Activated T-helper 9 cell treated with anti-CD3 and anti-CD28 coated beads, Interleukin-2, amount 50 U/mL, for 16 hours (primary cell): ENCODE results near the gene ZNF678.

Experiments used
- DNase-seq: peaks from one replicate; pipeline ENCODE4 v3.0.0-alpha.2; 2020; ENCODE audit warnings: low read depth

The ZNF678 gene

DNA sequence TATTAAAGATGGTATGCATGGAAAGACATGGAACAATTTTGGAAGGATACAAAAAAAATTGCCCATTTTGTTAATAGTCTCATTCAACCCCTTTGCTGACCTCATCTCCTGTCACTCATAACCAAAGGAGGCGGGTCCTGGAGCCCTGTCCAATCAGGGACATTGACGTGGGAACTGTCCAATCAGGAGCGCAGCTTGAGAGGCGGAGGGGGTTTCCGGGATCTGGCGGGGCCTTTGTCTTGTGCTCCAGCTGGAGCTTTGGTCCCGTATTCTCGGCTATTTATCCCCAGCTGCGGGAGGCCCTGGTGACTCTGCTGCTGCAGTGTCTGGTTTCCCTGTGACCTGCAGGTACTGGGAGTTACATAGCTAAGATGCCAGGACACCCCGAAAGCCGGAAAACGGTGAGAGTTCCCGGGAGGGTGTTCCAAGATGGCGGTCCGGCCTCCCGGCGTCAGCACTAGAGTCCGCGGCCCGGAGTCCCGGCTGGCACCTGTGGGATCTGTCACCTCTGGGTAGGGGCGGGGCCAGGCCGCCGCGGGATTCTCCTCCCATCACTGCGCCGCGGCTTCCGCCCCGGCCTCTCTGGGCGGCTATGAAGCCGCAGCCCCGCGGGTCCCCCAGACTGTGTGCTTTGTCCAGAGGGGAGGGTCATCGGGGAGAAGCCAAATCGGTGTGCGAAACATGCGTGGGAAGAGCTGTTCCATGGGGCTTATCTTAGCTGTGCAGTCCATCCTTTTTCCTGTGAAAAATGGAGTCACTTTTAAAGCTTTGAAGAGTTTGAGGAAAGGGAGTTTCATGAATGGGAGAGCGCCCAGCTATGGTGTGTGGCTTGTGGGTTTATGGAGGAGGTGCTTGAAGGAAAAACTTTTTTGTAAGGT, at the start of gene ZNF678:
Gene ZNF678 (plus strand): TSS at position 233 of the 878 bp plus-strand sequence. CDS start 87,436 bp downstream, outside the sequence.
- peak; percentile 81 for DNase-seq

DNA sequence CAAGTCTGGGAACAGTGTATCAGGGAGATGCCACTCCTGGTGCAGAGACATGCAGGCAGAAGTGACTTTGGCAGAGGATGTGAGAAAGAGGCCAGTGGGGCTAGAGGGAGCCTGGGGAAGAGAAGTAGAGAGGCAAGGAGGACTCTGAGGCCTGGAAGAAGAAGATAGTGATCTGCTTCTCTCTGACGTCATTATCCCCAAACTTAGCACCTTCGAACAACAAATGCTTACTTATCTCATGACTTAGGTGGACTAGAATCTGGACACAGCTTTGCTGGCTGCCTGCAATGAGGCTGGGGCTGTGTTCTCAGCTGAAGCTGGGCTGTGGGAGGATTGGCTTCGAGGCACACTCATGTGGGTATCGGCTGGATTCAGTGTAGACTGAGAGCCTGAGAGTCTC, 44.5 kb upstream of the ZNF678 start:
- no peak for DNase-seq

DNA sequence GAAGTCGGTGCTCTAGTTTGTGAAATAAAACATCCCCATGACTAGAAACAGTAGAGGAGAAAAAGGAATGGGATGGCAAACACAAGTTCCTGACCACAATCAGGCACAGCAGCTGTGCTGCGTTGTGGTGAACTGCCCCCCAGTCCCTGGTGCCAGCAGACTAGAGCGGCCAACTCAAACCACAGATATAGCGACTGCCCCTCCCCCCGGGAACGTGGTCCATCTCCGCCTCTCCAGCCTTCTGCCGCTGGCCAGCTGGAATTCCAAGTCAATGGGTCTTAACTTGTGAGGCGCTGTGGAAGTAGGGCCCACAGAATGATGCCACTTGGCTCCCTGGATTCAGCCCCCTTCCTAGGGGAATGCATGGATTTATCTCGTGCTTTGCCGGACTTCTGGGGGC, 41.6 kb upstream of the ZNF678 start:
- DNase-seq, result no peak

DNA sequence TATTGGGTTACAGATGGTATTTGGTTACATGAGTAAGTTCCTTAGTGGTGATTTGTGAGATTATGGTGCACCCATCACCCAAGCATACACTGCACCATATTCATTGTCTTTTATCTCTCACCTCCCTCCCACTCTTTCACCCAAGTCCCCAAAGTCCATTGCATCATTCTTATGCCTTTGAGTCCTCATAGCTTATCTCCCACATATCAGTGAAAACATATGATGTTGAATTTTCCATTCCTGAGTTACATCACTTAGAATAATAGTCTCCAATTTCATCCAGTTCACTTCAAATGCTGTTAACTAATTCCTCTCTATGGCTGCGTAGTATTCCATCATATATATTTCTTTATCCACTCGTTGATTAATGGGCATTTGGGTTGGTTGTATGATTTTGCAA, 36.8 kb upstream of the ZNF678 start:
- no peak for DNase-seq

DNA sequence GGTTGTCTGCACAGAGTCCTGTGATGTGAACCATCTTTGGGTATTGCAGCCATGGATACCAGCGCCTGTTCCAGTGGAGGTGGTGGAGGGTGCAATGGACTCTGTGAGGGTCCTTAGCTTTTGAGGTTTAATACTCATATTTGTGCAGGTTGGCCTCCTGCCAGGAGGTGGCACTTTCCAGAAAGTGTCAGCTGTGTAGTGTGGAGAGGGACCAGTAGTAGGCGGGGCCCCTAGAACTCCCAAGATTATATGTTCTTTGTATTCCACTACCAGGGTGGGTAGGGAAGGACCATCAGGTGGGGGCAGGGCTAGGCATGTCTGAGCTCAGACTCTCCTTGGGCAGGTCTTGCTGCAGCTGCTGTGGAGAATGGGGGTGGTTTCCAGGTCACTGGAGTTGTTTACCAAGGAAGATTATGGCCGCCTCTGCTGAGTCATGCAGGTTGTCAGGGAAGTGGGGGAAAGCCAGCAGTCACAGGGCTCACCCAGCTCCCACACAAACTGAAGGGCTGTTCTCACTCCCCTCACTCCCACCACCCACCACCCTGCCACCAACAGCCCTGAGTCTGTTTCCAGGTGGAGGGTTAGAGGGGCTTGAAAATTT, 31.2 kb upstream of the ZNF678 start:
- no peak for DNase-seq

DNA sequence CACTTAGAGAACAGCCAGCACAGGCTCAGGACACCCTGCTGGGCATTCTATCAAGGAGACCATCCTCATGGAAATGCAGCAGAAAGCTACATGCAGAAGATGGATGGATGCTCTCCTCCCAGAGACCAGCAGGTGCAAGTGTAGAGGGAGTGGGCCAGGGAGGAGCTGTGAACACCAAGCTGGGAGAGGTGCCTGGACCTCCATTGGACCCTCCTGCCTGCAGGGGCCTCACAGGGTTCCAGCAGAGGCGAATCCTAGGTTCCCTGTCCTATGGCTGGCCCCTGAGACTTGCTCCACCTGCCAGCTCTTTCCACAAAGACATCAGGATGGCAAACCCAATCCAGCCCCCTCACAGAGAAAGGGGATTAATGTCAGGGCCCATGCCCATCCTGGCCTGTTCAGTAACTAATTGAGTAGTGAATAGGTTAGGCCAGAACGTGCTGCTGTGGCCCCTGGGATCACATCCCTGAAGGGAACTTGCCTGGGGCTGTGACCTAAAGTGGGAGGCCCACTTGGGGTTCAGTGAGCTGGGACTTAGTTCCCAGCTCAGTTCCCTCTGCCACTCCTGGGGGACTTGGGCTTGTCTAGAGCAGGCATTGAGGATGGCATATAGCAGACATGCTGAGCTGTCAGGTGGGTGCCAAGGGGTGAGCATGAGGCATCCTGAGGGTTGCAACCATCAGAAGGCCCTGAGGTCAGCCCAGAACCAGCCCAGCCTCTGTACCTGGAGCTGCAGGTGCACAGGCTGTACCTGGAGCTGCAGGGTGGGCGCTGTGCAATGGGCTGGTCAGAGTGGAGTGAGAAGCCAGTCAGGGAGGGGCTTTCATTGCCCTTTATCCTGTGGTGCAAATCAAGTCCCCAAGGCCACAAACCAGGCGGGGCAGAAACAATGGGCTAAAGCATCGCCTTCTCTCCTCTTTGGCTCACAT, 22.9 kb upstream of the ZNF678 start:
- no peak for DNase-seq

DNA sequence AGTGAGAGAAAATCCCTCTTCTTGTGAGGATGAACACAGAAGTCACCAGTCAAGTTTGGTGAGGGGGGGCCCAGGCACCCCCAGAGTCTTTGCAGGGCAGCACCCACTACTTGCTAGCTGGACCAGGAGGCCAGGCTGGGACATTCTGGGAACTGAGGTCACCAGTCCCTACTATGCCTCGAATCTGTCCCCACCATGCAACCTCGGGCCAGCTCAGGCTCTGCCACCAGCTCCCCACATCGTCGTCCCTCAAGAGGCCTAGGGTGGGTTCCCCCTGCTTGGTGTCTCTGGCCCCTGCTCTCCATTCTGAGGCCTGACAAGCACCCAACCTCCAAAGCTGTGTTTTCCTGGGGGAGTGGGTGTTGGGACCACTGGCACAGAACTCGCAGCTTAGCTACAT, 22.2 kb upstream of the ZNF678 start:
- no peak for DNase-seq

DNA sequence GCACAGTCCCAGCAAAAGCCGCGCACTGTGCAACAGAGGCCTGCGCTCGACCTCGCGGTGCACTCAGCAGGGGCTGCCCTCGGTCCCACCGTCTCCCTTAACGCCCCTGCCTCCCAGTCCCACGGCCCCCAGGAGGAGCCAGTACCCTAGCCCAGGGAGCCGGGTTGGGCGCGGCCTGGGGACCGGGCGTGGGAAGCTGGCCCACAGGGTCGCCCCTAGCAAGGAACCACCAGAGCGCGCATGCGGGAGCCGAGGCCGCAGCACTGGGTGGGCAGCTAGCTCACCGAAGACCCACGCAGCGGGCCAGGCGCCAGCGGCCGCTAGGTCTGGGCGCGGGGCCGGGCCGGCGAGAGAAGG, 21.6 kb upstream of the ZNF678 start:
- DNase-seq, result no peak

DNA sequence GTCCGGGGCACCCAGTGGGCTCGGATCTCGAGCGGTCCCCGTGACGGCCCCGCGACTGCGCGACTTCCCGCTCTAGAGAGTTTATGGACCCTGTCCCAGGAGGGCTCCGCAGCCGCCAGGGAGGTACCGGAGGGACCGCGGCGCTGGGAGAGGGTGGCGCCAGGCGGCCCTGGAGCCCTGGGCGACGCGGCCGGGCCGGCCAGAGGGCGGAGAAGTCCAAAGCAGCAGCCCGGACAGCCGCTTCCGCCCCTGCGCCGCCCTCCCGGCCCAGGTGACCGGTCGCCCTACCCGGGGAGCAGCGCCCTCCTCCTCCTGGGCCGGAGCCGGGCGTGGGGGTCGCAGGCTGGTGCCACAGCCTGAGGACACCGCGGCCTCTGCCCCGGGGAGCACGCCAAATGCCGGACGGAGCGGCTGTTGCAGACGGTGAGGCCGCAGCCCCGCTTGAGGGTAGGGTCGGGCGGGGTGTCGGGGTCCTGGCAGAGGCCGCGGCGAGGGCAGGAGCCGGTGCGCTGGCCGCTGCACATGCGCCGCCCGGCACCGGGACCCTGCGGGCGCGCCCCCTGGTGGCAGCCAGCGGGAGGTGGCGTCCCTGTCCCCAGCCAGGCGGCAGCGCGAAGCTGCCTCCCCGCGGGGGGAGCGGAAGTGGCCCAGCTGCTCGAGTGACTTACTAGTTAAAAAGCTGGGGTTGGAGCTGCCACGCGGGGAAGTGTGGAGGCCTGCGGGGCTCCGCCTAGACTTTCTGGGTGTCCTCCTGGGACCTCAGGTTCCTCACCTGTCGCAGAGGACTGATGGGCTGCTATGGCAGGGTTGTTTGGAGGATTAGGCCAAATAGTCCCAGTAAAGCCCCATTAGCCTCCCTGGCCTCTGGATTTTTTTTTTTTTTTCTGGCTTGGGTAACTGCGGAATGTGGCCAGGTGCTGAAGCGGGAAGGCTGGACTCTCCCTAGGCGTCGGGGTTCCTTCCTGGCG, 20.9 kb upstream of the ZNF678 start:
- DNase-seq, result peak; percentile 83

DNA sequence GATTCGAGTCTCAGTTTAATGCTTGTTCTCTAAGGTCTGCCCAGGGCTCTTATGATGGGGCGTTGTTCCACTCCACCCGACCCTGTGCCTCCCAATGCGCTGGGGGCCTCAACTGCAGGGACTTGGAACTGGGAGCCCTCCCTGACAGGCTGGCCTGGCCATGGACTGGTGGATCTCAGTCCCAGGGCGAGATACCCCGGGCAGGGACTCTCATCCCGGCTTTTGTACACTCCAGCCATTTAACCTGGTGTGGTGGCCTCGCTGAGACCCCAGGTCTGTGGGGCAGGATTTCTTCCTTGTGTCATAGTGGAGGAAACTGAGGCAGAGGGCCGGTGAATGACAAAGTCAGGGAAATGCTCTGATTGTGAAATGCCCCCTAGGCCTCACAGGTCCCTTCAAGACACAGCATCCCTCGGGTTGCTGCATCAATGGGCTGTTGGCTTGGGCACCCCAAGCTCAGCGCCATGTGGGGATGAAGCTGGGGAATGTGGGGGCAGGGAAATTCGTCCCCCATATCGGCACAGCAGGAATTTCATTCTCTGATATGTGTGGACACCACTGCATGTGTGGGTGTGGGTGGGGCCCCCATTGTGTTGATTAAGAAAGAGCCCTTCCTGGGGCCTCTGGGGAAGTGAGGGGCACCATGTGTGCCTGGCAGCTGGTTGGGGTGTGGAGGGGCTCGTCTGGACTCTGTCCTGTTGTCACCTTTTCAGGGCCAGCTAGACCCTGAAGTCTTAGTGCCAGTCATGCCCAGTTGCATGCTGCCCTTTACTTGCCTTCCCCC, 19.9 kb upstream of the ZNF678 start:
- no peak for DNase-seq

DNA sequence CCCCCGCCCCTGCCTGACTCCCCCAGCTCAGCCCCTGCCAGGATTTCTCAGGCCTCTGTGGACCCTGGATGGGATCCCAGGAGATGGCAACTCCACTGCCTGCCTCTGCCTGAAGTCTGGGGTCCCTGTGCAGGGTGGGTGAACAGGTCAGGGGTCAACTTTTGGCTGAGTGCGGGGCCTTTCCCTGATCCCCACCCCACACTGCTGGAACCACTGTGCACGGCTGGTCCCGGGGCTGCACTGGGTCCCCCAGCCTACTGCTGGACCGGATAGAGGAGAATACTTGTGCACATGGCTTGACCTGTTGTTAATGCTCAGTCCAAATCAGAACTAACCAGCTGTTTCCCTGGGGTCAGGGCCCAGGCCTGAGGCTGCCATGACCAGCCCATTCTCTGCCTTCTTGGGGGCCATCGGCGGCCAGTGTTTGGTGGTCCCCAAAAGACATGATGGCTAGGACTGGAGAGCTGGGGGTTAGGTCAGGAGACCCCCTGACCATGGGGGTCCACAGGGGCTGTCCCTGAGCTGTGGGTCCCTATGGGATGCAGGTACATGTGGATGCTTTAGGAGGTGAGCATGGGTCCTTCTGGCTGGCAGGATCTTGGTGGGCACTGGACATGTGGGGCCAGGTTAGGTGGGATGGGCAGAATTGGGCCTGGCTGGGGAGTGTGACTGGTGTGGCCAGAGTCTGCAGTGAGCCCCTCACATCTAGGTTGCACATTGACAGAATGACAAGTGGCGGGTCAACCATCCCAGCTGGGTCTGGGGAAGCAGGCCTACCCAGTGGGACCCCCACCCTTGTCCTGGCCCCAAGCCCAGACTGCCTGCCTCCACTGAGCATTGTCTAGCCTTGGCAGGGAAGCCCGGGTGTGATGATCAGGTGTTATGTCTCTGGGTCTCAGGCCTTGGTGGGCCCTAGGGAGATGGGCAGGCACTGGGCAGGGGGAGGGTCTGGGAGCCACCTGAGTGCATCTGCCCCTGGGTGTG, 19.0 kb upstream of the ZNF678 start:
- no peak for DNase-seq

DNA sequence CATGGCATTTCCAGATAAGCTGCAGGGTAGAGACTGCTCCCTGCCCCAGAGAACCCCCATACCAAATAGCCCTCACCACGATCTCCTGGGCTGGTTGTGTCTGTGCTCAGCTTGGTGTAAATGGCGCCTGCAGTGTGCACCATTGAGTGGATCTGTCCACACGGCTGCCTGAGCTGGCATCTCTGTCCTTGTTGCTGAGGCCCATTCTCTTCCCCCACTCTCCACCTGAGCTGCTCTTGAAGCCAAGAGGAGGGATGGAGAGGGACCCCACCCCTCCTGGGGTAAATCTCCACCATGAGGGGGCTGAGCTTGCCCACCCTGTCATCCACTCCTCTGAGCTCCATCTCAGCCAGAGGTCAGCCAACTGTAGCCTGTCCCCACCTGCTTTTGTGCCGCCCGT, 18.0 kb upstream of the ZNF678 start:
- DNase-seq, result no peak

DNA sequence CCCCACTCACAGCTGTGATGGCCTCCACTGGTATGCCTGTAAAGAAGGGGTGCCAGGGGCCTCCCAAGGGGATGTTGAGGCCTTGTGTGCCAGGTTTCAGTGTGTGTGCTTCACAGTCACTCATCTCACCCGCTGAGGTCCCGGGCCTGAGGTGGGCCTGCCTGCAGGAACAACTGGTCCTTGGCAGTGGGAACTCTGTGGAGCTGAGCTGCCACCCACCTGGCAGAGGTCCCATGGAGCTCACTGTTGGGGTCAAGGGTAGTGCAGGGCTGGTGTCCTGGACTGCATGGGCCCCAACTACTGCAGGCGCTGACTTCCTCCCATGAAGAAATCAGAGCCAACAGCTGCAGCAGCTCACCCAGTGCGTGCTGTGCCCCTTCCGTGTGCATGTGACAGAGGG, 17.3 kb upstream of the ZNF678 start:
- DNase-seq, result no peak

DNA sequence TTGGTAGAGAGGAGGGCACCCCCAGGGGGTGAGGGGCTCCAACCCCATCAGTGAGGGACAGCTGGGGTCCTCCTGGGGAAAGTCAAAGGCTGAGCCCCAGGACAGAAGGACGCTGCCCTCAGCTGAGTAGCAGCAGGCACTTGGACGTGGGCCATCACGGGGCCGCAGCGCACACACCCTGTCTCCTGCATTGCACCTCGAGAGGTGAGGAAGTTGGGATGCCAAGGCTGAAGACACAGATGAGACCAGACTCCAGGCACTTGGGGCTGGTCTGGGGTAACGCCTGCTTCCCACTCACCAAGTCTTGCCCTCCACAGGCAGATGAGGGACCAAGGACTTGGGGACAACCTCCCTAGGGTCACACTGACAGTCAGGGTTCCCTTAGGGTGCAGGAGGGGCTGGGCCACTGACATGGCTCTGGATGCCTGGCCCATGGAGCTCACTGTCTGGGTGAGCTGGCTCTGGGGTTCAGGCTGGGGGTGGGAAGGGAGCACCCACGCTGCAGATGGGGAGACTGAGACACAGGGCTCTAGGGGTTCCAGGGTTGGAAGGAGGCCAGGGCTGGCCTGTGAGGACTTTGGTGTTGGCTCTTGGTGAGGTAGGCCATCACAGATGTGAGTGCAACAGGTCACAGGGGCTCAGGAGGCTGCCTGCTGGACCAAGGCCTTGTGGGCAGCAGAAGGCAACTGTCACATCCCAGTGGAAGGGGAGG, 16.6 kb upstream of the ZNF678 start:
- no peak for DNase-seq

DNA sequence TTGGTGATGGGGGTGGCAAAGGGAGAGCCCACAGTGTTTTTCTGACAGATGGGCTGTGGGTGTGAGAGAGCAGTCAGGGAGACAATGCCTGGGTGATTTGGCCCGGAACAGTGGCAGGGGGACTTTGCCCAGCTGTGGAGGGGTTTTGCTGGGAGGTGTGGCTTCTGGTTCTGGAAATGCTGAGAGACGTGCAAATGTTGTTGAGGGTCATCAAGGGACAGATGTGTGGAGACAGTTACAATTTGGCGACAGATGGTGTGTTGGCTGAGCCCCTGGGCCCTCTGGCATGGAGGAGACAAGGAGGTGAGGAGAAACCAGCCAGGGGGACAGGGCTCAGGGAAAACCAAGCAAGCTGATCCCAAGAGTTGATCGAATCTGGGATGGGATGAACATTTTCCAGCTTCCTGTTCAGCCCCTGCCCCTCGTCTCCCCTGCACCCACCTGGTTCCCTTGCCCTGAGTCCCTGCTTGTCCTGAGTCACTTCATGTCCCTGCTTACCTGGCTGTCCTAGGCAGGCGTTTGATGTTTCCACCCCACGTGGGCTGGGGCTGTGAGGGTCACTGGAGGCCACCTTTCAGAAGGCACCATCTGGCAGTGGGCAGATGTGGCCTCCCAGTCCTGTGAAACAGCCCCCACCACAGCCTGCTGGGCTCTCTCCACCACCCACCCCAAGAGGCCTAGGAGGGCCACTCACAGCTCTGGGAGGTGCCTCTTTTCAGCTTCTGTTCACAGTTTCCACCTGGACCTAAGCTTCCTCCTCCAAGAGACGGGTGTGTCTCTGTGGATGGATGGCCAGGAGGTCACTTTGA, 15.8 kb upstream of the ZNF678 start:
- no peak for DNase-seq

DNA sequence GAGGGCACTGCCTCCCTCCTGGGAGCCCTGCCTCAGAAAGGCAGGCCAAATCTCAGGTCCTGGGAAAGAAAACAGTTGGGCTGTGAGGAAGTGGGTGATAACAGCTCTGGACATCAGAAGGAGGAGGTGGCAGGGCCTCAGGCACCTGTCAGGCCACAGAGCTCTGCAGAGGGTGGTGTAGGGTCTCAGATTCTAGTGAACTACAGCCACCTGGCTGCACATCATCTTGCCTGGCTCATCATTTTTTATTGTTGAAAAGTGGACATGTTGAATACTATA, 15.3 kb upstream of the ZNF678 start:
- DNase-seq, result no peak

DNA sequence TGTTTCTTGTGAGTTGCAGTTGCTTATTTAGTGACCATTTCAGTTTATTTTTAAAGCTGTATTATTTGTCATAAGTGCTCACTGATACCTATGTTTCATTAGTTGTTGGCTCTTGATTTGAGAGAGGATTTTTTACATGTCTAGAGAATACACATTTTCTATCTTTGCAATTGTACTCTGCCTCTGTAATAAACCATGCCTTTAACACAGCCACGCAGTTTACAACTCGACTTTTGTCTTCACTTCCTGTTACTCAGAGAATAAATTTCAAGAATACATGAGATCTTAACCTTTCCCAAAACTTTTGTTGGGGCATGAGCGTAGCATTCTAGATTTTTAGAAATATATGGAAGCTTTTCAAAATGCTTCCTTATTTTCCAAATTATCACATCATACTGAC, 14.9 kb upstream of the ZNF678 start:
- DNase-seq, result no peak

DNA sequence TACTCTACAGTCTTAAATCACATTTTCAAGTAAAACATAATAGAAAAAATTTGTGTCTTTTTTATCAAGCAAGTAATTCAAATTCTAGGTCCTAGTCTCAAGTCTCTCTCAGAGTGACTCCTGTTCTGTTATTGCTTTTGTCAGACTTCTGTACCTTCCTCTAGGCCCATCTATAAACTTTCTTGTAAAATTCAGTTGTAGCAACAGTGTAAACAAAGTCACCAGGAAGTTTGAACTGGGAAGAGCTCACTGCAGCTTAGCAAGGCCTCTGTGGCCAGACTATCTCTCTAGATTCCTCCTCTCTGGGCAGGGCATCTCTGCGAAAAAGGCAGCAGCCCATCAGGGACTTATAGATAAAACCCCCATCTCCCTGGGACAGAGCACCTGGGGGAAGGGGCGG, 13.5 kb upstream of the ZNF678 start:
- no peak for DNase-seq
